GM21576 (cell line): Measurements from ENCODE around the gene FGF2.
"Not testable (repeated sequence)": the region's sequence is repeated elsewhere in the genome, so short reads cannot be mapped to it uniquely, and the experiment has no call there.

Experiments used
- ATAC-seq: cut with Tn5 transposase; IDR thresholded peaks from one replicate; pipeline ENCODE4 v1.9.1; 2021; ENCODE audit warnings: mild to moderate bottlenecking, moderate library complexity; ENCODE audit not compliant: unreplicated experiment

The FGF2 gene

GRCh38 chr4:122811781-122812180 lies 14.8 kb upstream of the FGF2 start:
- ATAC-seq, result not testable (repeated sequence)

DNA sequence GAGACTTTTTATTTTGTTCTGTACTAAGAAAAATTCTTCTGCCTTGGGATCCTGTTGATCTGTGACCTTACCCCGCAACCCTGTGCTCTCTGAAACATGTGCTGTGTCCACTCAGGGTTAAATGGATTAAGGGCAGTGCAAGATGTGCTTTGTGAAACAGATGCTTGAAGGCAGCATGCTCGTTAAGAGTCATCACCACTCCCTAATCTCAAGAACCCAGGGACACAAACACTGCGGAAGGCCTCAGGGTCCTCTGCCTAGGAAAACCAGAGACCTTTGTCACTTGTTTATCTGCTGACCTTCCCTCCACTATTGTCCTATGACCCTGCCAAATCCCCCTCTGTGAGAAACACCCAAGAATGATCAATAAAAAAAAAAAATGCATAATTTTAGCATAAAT lies 13.8 kb upstream of the FGF2 start:
- ATAC-seq, result not testable (repeated sequence)

DNA sequence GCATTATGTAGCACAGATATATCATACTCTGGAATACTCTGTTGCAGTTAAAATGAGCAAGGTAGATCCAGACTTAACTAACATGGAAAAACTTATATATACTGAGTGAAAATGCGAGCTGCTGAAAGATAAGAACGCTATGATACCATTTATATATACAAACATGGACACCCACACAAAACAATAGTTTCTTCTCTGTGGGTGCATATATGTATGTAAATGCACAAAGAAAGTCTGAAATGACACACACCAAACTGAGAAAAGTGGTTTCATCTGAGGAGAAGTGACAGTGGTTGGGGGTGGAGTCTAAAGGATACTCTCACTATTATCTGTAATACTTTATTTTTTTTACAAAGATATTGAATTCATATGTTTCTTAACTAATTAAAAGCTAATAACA lies 12.2 kb upstream of the FGF2 start:
- ATAC-seq, result peak; percentile 99

DNA sequence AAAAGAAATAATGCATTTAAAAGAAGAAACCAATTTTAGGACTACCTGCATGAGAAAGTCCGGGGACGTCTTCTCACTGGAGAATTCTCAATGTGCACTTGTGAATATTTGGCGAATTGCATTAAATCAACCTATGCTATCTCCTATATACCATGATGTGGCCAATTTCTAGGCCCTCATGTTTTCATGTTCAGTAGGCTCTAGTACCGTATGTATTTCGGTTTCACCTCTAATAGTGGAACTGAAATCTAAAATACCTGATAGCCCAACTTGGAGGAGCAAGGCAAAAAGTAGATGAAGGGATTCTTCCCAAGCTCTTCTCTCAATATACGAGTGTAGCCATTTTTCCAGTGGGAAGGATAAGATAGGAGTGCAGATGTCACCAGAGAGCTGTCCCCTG lies 11.4 kb upstream of the FGF2 start:
- no peak for ATAC-seq

- ATAC-seq, result no peak
Observed at GRCh38 chr4:122816476-122816875, 10.2 kb upstream of the FGF2 start.

DNA sequence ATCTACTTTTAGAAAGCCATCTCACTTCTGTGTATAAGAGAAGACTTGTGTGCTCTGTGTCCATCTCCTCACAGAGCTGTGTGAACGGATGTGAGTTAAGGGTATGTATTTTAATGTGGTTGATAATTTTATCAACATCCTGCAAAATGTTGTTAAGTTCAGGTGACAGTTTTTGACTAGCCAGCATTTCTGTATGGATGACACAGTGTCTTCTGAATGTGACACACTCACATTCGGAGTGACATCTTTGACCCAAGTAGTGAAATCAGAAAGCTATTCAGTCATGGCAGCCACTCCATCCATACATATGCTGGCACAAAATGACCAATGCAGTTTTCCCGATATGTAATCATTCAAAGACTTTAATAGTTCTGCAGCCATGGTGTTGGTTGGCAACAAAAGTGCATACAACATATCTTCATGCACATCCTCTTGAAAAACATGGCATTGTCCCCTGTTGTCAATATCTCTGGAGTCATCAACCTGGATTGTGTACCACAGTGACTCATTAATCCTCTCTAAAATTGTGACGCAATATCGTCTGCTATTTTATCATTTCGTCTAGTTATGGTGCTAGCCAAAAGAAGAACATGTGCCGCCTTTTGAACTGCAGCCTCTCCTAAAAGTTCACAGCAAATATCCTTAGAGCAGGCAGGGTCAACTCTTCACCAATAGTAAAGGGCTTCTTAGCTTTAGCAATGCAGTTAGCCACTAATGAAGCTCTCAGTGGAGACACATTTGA lies 6.8 kb upstream of the FGF2 start:
- ATAC-seq, result no peak

DNA sequence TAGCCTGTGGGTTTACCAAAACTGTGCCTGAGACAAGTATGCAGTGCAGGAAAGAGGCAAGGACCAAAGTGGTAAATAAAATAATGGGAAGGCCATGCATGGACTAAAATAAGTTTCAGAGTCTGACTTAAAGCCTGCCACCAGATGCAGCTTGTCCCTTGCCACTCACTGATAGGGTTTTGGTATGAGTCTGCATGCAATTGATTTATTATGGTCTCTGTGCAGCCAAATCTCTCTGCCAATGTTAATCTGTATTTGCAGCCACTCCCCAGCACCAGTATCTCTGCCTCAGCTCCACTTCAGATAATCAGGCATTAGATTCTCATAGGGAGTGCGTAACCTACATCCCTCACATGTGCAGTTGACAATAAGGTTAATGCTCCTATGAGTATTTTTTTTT lies 5.5 kb upstream of the FGF2 start:
- no peak for ATAC-seq

DNA sequence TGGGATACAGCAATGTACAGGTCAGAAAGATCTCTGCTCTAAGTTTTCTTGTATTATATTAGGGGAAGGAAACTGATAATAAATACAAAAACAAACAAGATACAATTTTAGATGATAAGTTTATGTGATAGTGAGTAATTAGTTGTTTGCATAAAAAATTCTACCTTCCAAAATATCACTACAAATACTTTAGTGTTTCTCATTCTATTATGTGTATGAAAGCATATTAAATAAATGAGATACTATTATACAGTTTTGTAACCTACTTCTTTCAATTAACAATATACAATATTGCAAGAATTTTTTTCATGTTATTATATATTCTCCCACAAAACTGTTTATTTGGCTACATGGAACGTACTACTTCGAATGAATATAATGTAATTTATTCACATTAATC lies 4.2 kb upstream of the FGF2 start:
- ATAC-seq, result no peak

DNA sequence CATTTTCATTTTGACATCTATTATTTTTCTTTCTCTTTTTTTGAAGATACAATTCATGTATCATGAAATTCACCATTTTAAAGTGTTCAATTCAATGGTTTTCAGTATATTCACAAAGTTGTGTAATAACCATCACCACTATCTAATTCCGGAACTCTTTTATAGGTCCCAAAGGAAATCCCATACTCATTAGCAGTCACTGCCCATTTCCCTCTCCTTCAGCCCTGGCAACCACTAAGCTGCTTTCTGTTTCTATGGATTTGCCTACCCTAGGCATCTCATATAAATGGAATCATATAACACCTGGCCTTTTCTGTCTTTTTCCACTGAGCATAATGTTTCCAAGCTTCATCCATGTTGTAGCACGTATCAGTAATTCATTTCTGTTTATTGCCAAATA lies 3.2 kb upstream of the FGF2 start:
- no peak for ATAC-seq

DNA sequence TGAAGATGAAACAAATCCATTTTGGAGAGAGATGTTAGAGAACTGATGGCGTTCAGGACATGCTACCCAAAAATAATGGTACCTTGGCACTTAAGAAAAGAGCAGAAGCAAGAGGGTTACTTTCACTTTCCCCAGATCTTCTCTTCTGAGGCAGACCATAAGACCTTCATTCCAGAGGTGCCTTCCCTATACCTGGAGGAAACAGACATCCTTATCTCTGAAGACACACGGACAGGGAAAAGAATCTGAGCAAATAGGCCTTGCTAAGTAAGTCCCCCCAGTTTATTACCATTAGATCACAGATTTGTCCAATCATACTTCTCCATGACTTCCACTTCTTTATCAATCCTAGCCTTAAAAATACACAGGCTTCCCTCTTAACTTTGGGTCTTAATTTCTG lies 2.0 kb upstream of the FGF2 start:
- no peak for ATAC-seq

DNA sequence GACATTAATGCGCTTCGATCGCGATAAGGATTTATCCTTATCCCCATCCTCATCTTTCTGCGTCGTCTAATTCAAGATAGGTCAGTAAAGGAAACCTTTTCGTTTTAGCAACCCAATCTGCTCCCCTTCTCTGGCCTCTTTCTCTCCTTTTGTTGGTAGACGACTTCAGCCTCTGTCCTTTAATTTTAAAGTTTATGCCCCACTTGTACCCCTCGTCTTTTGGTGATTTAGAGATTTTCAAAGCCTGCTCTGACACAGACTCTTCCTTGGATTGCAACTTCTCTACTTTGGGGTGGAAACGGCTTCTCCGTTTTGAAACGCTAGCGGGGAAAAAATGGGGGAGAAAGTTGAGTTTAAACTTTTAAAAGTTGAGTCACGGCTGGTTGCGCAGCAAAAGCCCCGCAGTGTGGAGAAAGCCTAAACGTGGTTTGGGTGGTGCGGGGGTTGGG lies 528 bp upstream of the FGF2 start:
- no peak for ATAC-seq

- peak; percentile 47 for ATAC-seq
Observed at GRCh38 chr4:122827258-122827878, 737 bp downstream of the FGF2 start.

DNA sequence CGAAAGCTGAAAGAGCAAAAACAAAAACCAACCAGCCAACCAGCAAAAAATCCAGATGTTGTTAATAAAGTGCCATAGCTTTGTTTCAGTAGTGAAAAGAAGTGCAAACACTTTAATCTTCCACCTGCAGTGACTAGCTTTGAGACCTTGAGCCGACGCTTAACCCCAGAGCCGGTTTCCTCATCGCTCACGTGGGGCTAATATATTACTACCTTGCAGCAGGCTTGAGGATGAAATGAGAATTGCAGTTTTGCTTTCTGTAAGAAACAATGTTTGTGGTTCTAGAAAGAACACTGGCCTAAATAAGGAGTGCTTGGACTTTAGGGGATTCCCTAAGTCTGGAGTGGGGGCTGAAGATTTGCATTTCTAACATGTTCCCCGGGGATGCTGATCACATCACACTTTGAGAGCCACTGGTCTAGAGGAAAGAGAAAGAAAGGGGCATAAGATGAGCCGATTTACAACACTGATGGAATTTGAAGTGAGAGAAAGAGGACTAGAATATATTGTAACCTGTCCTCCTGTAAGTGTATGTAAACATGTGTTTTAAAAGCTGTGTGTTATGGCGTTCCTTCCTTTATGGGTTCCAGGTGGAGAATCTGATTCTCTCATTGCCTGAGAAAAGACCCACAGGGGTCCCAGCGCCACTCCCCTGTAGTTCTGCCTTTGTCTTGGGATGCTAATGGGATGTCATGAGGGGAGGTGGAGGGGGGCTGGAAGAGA lies 1.4 kb downstream of the FGF2 start:
- peak; percentile 82 for ATAC-seq

DNA sequence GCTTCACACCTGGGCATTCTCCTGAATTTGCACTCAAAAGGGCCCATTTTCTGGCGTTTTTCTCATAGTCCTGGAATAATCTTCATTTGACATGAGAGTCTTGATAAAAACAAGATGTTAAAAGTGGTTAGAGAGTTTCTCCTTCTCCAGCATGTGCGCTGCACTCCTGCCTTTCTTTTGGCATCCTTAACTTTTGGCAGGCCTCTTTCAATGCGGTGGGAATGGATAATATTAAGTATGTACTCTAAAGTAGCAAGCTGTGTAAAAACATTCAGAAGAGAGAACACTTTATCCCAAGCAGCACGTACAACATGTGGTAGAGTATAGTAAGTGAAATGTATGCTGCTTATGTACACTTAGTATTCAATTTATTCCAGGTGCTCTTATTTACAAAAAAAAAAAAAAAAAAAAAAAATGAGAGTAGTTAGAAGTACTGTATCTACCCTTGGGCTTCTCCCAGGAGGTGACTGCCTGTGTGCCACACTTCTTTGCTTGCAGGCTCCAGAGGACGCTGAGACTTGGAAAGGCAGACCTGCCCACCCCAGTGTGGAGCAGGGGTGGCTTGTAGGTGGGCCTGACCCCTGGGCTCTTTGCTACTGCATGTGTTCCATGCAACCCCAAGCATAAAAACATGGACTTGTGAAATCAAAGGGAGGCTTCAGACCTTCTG lies 3.9 kb downstream of the FGF2 start:
- no peak for ATAC-seq

DNA sequence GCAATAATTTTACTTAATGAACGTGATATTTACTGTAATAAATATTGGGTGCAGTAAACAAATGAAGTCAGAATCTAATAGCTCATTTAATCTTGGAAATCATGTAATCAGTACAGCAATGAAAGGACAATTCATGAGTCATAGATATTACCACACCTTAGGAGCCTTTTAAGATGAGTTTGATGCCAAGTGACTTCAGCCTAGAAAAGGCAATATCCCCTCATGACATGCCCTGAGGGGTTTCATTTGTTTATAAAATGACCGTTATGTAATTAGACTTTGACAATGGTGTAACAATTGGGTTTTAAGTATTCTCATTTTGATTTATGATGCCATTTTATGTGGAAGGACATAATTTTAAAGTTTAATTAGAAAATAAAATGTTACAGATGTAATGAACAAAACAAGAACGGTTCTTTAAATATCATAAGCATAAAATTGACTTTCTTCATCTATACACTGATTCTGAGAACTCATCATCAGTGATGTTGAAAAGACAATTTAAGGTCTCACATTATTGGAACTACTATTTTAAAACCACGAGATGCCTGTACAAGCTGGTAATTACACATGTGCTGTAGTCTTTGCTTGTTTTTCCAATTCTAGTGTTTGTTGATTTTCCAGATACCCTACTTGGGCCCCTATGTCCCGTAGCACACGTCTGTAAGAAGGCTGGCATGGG lies 5.0 kb downstream of the FGF2 start:
- ATAC-seq, result no peak

- no peak for ATAC-seq
Observed at GRCh38 chr4:122832732-122833131, 6.1 kb downstream of the FGF2 start.

DNA sequence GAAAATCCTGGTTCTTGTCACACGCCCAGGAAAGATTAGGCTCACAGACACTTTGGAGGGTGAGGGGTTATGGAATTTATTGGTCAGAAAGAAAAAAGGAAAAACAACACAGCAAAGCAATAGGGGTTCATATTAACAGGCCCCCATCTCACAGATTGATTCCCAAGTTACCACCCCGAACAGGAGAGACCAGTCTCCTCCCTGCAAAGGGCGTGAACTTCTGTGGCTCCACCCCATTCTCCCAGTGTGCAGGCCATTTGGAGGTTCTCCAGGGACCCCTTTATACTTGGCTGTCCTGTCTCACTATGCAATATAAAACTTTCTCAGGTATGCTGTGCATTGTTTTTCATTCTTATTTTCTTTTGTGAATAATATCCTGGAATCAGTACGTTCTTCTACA lies 7.4 kb downstream of the FGF2 start:
- ATAC-seq, result no peak

GRCh38 chr4:122836941-122837340 lies 10.3 kb downstream of the FGF2 start:
- ATAC-seq, result no peak

- ATAC-seq, result no peak
Observed at GRCh38 chr4:122838034-122838433, 11.4 kb downstream of the FGF2 start.

- no peak for ATAC-seq
Observed at GRCh38 chr4:122842392-122842791, 15.8 kb downstream of the FGF2 start.

- no peak for ATAC-seq
Observed at GRCh38 chr4:122842984-122843531, 16.4 kb downstream of the FGF2 start.
